ENCODE results near the gene AKNA.

The AKNA gene

DNA sequence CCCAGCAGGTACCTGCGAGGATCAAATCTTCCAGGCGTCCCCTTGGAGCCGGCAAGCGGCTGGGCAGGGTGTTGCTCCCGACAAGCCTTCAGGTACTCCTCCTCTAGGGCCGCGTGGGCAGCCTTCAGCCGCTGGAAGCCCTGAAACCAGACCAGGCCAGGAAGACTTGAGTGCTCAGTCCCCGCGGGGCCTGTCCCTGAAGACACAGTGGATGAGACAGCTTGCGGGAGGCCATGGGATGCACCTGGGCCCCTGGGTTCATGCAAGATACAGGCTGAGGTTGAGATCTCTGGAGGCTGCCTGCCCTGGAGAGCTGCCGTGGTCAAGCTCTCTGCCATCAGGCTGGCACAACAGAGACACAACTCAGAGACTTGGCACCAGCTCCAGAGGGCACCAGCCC lies 25.4 kb downstream of the AKNA start:
- H3K4me3 ChIP-seq (ENCODE audit: low read depth, low read length): no peak overlapping the region
- TF ChIP-seq, protein P1, sequence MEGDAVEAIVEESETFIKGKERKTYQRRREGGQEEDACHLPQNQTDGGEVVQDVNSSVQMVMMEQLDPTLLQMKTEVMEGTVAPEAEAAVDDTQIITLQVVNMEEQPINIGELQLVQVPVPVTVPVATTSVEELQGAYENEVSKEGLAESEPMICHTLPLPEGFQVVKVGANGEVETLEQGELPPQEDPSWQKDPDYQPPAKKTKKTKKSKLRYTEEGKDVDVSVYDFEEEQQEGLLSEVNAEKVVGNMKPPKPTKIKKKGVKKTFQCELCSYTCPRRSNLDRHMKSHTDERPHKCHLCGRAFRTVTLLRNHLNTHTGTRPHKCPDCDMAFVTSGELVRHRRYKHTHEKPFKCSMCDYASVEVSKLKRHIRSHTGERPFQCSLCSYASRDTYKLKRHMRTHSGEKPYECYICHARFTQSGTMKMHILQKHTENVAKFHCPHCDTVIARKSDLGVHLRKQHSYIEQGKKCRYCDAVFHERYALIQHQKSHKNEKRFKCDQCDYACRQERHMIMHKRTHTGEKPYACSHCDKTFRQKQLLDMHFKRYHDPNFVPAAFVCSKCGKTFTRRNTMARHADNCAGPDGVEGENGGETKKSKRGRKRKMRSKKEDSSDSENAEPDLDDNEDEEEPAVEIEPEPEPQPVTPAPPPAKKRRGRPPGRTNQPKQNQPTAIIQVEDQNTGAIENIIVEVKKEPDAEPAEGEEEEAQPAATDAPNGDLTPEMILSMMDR (IDR thresholded peaks at IDR 0.05; ENCODE audit: insufficient read depth, low read depth, low read length, missing control alignments): no peak
- DNase-seq (ENCODE audit: low read depth): no peak

GRCh38 chr9:114361542-114361941 lies 26.2 kb downstream of the AKNA start:
- H3K4me3 ChIP-seq (ENCODE audit: low read depth, low read length): no peak overlapping the region
- TF ChIP-seq, protein P1 (IDR thresholded peaks at IDR 0.05; ENCODE audit: insufficient read depth, low read depth, low read length, missing control alignments): no peak
- DNase-seq (ENCODE audit: low read depth): no peak

- TF ChIP-seq, protein P1 (IDR thresholded peaks at IDR 0.05; ENCODE audit: insufficient read depth, low read depth, low read length, missing control alignments): no peak
- H3K4me3 ChIP-seq (ENCODE audit: low read depth, low read length): no peak overlapping the region
- DNase-seq (ENCODE audit: low read depth): no peak
Measured at GRCh38 chr9:114359801-114360200, 28.0 kb downstream of the AKNA start.

GRCh38 chr9:114357911-114358328 lies 29.9 kb downstream of the AKNA start:
- TF ChIP-seq, protein P1 (IDR thresholded peaks at IDR 0.05; ENCODE audit: insufficient read depth, low read depth, low read length, missing control alignments): no peak

DNA sequence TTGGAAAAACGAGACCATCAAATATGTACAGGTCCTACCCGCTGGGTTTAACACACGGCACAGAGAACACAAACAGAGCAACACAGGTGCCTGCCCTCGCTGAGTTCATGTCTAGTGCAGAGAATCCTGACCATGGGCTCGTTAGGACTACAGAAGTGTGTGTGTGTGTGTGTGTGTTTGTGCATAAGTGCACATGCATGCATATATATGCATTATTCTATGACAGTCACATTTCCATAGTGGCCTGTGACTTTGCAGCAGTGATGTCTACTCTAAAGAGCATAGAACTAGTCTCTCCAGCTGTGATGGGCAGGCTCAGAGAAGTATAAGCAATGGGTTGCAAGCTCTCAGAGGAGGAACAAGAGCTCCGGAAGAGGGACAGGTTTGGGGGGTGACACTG lies 30.4 kb downstream of the AKNA start:
- TF ChIP-seq, protein P1 (IDR thresholded peaks at IDR 0.05; ENCODE audit: insufficient read depth, low read depth, low read length, missing control alignments): no peak
- H3K4me3 ChIP-seq (ENCODE audit: low read depth, low read length): no peak overlapping the region

More at GRCh38 chr9:114357911-114358328, 29.9 kb downstream of the AKNA start:
- no peak for DNase-seq (ENCODE audit: low read depth)
- H3K4me3 ChIP-seq (ENCODE audit: low read depth, low read length): no peak overlapping the region

DNA sequence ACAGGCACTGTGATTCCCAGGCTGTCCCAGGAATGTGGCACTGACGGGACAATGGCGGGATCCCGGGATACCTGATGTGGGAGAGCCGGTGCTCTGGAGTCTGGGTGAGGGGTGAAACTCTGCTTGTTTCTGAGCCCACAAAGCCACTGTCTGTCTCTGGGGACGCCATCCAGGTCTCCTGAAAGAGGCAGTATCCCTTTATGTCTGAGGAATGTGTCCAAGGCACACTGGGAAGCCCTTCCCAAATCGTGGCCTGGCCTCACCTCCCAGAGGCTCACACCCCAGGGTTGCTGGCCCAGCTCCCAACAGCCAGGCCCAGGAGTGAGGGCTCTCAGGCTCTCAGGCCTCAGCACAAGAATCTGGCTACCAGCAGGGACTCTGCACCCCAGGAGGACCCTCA lies 31.0 kb downstream of the AKNA start:
- TF ChIP-seq, protein P1 (IDR thresholded peaks at IDR 0.05; ENCODE audit: insufficient read depth, low read depth, low read length, missing control alignments): no peak
- H3K4me3 ChIP-seq (ENCODE audit: low read depth, low read length): no peak overlapping the region
- DNase-seq (ENCODE audit: low read depth): no peak

More for the DNA sequence above, 30.4 kb downstream of the AKNA start:
- no peak for DNase-seq (ENCODE audit: low read depth)

DNA sequence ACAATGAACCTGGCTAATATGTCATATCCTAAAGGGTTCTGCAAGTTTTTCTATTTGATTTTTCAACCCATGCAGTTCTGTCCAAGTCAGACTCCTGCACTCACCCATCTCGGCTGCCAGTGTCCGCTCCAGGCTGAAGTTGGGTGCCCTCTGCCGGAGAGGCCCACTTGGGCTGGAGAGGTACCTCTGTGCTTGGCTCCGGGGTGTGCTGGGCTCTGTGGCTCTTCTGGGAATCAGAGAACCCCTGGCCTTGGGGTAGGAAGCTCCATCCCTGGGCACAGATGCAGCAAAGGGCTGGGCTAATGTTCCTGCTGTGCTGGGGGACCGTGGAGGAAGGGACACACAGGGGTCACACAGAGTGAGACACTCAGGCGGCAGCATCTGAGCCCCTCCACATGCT lies 32.0 kb downstream of the AKNA start:
- H3K4me3 ChIP-seq (ENCODE audit: low read depth, low read length): no peak overlapping the region
- TF ChIP-seq, protein P1 (IDR thresholded peaks at IDR 0.05; ENCODE audit: insufficient read depth, low read depth, low read length, missing control alignments): no peak
- DNase-seq (ENCODE audit: low read depth): no peak

Data from GM12865 (cell line).